Mucosa of stomach (tissue), 1 donor: ENCODE results near the gene WDR93.

Experiments used
- H3K27me3 ChIP-seq: one replicate; pipeline ENCODE4 v1.7.0; 2013; ENCODE audit warnings: mild to moderate bottlenecking, low read length; ENCODE audit not compliant: control insufficient read depth, insufficient read depth
- H3K36me3 ChIP-seq: one replicate; pipeline ENCODE4 v1.7.0; 2013; ENCODE audit warnings: low read length; ENCODE audit not compliant: control insufficient read depth, insufficient read depth
- H3K4me1 ChIP-seq: one replicate; pipeline ENCODE4 v1.7.0; 2013; ENCODE audit warnings: mild to moderate bottlenecking, low read length; ENCODE audit not compliant: control insufficient read depth, insufficient read depth
- H3K4me3 ChIP-seq: one replicate; pipeline ENCODE4 v1.7.0; 2013; ENCODE audit warnings: low read length
- H3K9ac ChIP-seq: one replicate; pipeline ENCODE4 v1.7.0; 2013; ENCODE audit warnings: mild to moderate bottlenecking, low read length, moderate library complexity
- H3K9me3 ChIP-seq: one replicate; pipeline ENCODE4 v1.7.0; 2013; ENCODE audit warnings: mild to moderate bottlenecking, low read length, moderate library complexity; ENCODE audit not compliant: control insufficient read depth
- donor health status: Pancreatic carcinoma.

WDR93 gene

GRCh38 chr15:89666184-89666857 is 24.3 kb upstream of the WDR93 start:
- H3K9ac ChIP-seq: peak overlapping the region; percentile 53
- H3K9me3 ChIP-seq: no peaks in the 10 kb centered on the region
- H3K4me1 ChIP-seq: peaks cover 29% of the 10 kb centered on the region
- no peak overlapping the region for H3K4me3 ChIP-seq
- no peaks in the 10 kb centered on the region for H3K36me3 ChIP-seq
- H3K27me3 ChIP-seq: no peaks in the 10 kb centered on the region

GRCh38 chr15:89666858-89667705 is 23.5 kb upstream of the WDR93 start:
- no peak overlapping the region for H3K4me3 ChIP-seq
- no peak overlapping the region for H3K9ac ChIP-seq
- H3K36me3 ChIP-seq: no peaks in the 10 kb centered on the region
- H3K4me1 ChIP-seq: peaks cover 28% of the 10 kb centered on the region
- H3K27me3 ChIP-seq: no peaks in the 10 kb centered on the region
- no peaks in the 10 kb centered on the region for H3K9me3 ChIP-seq

- no peaks in the 10 kb centered on the region for H3K9me3 ChIP-seq
- H3K4me3 ChIP-seq: no peak overlapping the region
- no peaks in the 10 kb centered on the region for H3K27me3 ChIP-seq
- H3K4me1 ChIP-seq: peaks cover 22% of the 10 kb centered on the region
- H3K36me3 ChIP-seq: no peaks in the 10 kb centered on the region
- no peak overlapping the region for H3K9ac ChIP-seq
These were observed 23.0 kb upstream of the WDR93 start for GRCh38 chr15:89667706-89667960.

- H3K4me1 ChIP-seq: peaks cover 17% of the 10 kb centered on the region
- no peak overlapping the region for H3K9ac ChIP-seq
- H3K36me3 ChIP-seq: no peaks in the 10 kb centered on the region
- H3K27me3 ChIP-seq: no peaks in the 10 kb centered on the region
- no peak overlapping the region for H3K4me3 ChIP-seq
- no peaks in the 10 kb centered on the region for H3K9me3 ChIP-seq
These were observed 22.4 kb upstream of the WDR93 start for GRCh38 chr15:89668171-89668570.

GRCh38 chr15:89669309-89669865 is 21.2 kb upstream of the WDR93 start:
- Histone ChIP-seq H3K9ac (no peak overlapping the region), H3K36me3 (no peaks in the 10 kb centered on the region), H3K4me3 (no peak overlapping the region), H3K4me1 (peaks cover 13% of the 10 kb centered on the region), H3K9me3 (no peaks in the 10 kb centered on the region), H3K27me3 (no peaks in the 10 kb centered on the region)

GRCh38 chr15:89669941-89670340 is 20.7 kb upstream of the WDR93 start:
- Histone ChIP-seq H3K36me3 (no peaks in the 10 kb centered on the region), H3K4me1 (peaks cover 10% of the 10 kb centered on the region), H3K27me3 (no peaks in the 10 kb centered on the region), H3K4me3 (no peak overlapping the region), H3K9me3 (no peaks in the 10 kb centered on the region), H3K9ac (no peak overlapping the region)

- H3K27me3 ChIP-seq: no peaks in the 10 kb centered on the region
- H3K36me3 ChIP-seq: no peaks in the 10 kb centered on the region
- no peak overlapping the region for H3K9ac ChIP-seq
- H3K4me1 ChIP-seq: peaks cover 2% of the 10 kb centered on the region
- H3K4me3 ChIP-seq: no peak overlapping the region
- no peaks in the 10 kb centered on the region for H3K9me3 ChIP-seq
These were observed 19.5 kb upstream of the WDR93 start for GRCh38 chr15:89670971-89671560.

GRCh38 chr15:89671687-89672086 is 18.9 kb upstream of the WDR93 start:
- no peaks in the 10 kb centered on the region for H3K9me3 ChIP-seq
- H3K27me3 ChIP-seq: no peaks in the 10 kb centered on the region
- H3K9ac ChIP-seq: no peak overlapping the region
- H3K4me1 ChIP-seq: no peaks in the 10 kb centered on the region
- no peaks in the 10 kb centered on the region for H3K36me3 ChIP-seq
- no peak overlapping the region for H3K4me3 ChIP-seq

GRCh38 chr15:89672221-89673164 is 18.1 kb upstream of the WDR93 start:
- H3K4me3 ChIP-seq: no peak overlapping the region
- no peak overlapping the region for H3K9ac ChIP-seq
- no peaks in the 10 kb centered on the region for H3K9me3 ChIP-seq
- no peaks in the 10 kb centered on the region for H3K4me1 ChIP-seq
- H3K36me3 ChIP-seq: no peaks in the 10 kb centered on the region
- H3K27me3 ChIP-seq: no peaks in the 10 kb centered on the region

- Histone ChIP-seq H3K36me3 (no peaks in the 10 kb centered on the region), H3K4me1 (no peaks in the 10 kb centered on the region), H3K4me3 (no peak overlapping the region), H3K9ac (no peak overlapping the region), H3K9me3 (no peaks in the 10 kb centered on the region), H3K27me3 (no peaks in the 10 kb centered on the region)
These were observed 17.5 kb upstream of the WDR93 start for GRCh38 chr15:89673165-89673512.

GRCh38 chr15:89674526-89674925 is 16.1 kb upstream of the WDR93 start:
- no peaks in the 10 kb centered on the region for H3K9me3 ChIP-seq
- H3K9ac ChIP-seq: no peak overlapping the region
- H3K4me3 ChIP-seq: no peak overlapping the region
- no peaks in the 10 kb centered on the region for H3K36me3 ChIP-seq
- H3K27me3 ChIP-seq: no peaks in the 10 kb centered on the region
- peaks cover under 1% of the 10 kb centered on the region for H3K4me1 ChIP-seq
